Tibial nerve (tissue), 4 donors: ENCODE results near the gene DSTYK. TPM values are rescaled to one million over a fixed set of nuclear protein-coding genes. Genes with fewer than 3 reads are reported as not detected.

ENCODE experiments used
- DNase-seq, 2 donors: peaks; one replicate each; pipeline ENCODE4 v3.0.0-alpha.2; 2019; ENCODE audit warnings: low spot score in 2 of 2
- H3K27ac ChIP-seq, 4 donors: fragments of 200-600 bp; sonication (generic) in 3 of 4; one replicate each; pipeline ENCODE4 v1.5.1; 2017 to 2019; ENCODE audit warnings: mild to moderate bottlenecking in 1 of 4
- H3K27me3 ChIP-seq, 2 donors: fragments of 200-600 bp; sonication (generic) in 1 of 2; one replicate each; pipeline versions ENCODE4 v1.5.1 to v1.6.0; 2017 to 2019
- H3K36me3 ChIP-seq, 3 donors: fragments of 200-600 bp; sonication (generic); one replicate each; pipeline ENCODE4 v1.5.1; 2018 to 2019
- H3K4me1 ChIP-seq, 4 donors: fragments of 200-600 bp; sonication (generic) in 3 of 4; one replicate each; pipeline ENCODE4 v1.5.1; 2017 to 2019
- H3K4me3 ChIP-seq, 4 donors: fragments of 200-600 bp; sonication (generic) in 3 of 4; one replicate each; pipeline ENCODE4 v1.5.1; 2017 to 2019; ENCODE audit warnings: mild to moderate bottlenecking in 1 of 4, moderate library complexity in 1 of 4
- H3K9me3 ChIP-seq, 4 donors: fragments of 200-600 bp; sonication (generic) in 3 of 4; one replicate each; pipeline ENCODE4 v1.5.1; 2017 to 2019
- CTCF ChIP-seq, 5 experiments: fragments of 200-600 bp in 3 of 5; fragments of 450-650 bp in 2 of 5; sonication (generic) in 3 of 5; IDR thresholded peaks; one replicate each; pipeline ENCODE4 v1.5.1; 2016 to 2019; ENCODE audit warnings: antibody characterized with exemption in 5 of 5, mild to moderate bottlenecking in 3 of 5, moderate library complexity in 2 of 5
- EP300 ChIP-seq, 2 donors: sonication (generic); formaldehyde crosslinking; IDR thresholded peaks; one replicate each; pipeline ENCODE4 v1.6.1; 2017; ENCODE audit warnings: antibody characterized with exemption in 2 of 2, mild to moderate bottlenecking in 1 of 2
- POLR2A ChIP-seq, 2 donors: fragments of 450-650 bp; IDR thresholded peaks; one replicate each; pipeline ENCODE4 v1.6.1; 2017; ENCODE audit warnings: antibody characterized with exemption in 2 of 2, mild to moderate bottlenecking in 2 of 2, moderate library complexity in 2 of 2
- WGBS, 2 donors: methylation state at CpG; one replicate each; pipeline ENCODE4 v1.1.5; 2018; 5-methylcytosine and 5-hydroxymethylcytosine counted together
- total RNA-seq, 4 donors: library from RNA; depleted of rRNA; stranded (reverse); fragments of >200 nt; gene quantifications; one replicate each; pipeline ENCODE4 v1.1.0, GENCODE V29; 2016

The DSTYK gene
- total RNA-seq, 4 donors from 2014 or later, result 10.5 to 15.5 (median 14.1) TPM

- H3K27ac ChIP-seq, result no peak overlapping the region
- TF ChIP-seq CTCF (IDR thresholded peaks at IDR 0.05) (no peak), EP300 (IDR thresholded peaks at IDR 0.05) (no peak), POLR2A (IDR thresholded peaks at IDR 0.05) (no peak)
- H3K4me3 ChIP-seq, result no peak overlapping the region
- DNase-seq, result no peak
- peaks cover 0 to 11% (median 0%) of the 10 kb centered on the region in 3 donors for H3K36me3 ChIP-seq
- H3K4me1 ChIP-seq, result peaks cover 0 to 6% (median 1%) of the 10 kb centered on the region in 4 donors
- H3K27me3 ChIP-seq, result no peaks in the 10 kb centered on the region
- no peaks in the 10 kb centered on the region for H3K9me3 ChIP-seq
- WGBS, 2 donors, result 83 to 96% methylated on average over 6 of the region's 6 CpGs
Observed at GRCh38 chr1:205240118-205240517, 28.6 kb upstream of the DSTYK start.

GRCh38 chr1:205239078-205239477 lies 27.6 kb upstream of the DSTYK start:
- Histone ChIP-seq H3K9me3 (no peaks in the 10 kb centered on the region), H3K4me1 (peaks cover 0 to 12% (median 1%) of the 10 kb centered on the region in 4 donors), H3K27me3 (no peaks in the 10 kb centered on the region), H3K27ac (no peak overlapping the region), H3K4me3 (no peak overlapping the region), H3K36me3 (peaks cover 0 to 11% (median 0%) of the 10 kb centered on the region in 3 donors)
- no peak for DNase-seq
- TF ChIP-seq POLR2A (IDR thresholded peaks at IDR 0.05) (no peak), CTCF (IDR thresholded peaks at IDR 0.05) (no peak), EP300 (IDR thresholded peaks at IDR 0.05) (no peak)
- WGBS, 2 donors, result 43 to 76% methylated on average over 3 of the region's 3 CpGs

GRCh38 chr1:205237526-205238484 lies 26.3 kb upstream of the DSTYK start:
- 72 to 82% methylated on average over 12 of the region's 12 CpGs for WGBS, 2 donors
- DNase-seq, result no peak
- no peak overlapping the region for H3K4me3 ChIP-seq
- no peaks in the 10 kb centered on the region for H3K9me3 ChIP-seq
- TF ChIP-seq EP300 (IDR thresholded peaks at IDR 0.05) (no peak), POLR2A (IDR thresholded peaks at IDR 0.05) (no peak), CTCF (IDR thresholded peaks at IDR 0.05) (no peak)
- H3K27ac ChIP-seq, result no peak overlapping the region
- no peaks in the 10 kb centered on the region for H3K27me3 ChIP-seq
- H3K36me3 ChIP-seq, result peaks cover 0 to 11% (median 0%) of the 10 kb centered on the region in 3 donors
- H3K4me1 ChIP-seq, result peaks cover 0 to 12% (median 1%) of the 10 kb centered on the region in 4 donors

- H3K9me3 ChIP-seq, result no peaks in the 10 kb centered on the region
- H3K36me3 ChIP-seq, result peaks cover 0 to 10% (median 0%) of the 10 kb centered on the region in 3 donors
- TF ChIP-seq POLR2A (IDR thresholded peaks at IDR 0.05) (no peak), CTCF (IDR thresholded peaks at IDR 0.05) (no peak), EP300 (IDR thresholded peaks at IDR 0.05) (no peak)
- no peak overlapping the region for H3K27ac ChIP-seq
- peaks cover 0 to 12% (median 1%) of the 10 kb centered on the region in 4 donors for H3K4me1 ChIP-seq
- no peak overlapping the region for H3K4me3 ChIP-seq
- H3K27me3 ChIP-seq, result no peaks in the 10 kb centered on the region
- 65 to 78% methylated on average over 4 of the region's 4 CpGs for WGBS, 2 donors
- no peak for DNase-seq
Observed at GRCh38 chr1:205236951-205237475, 25.5 kb upstream of the DSTYK start.

GRCh38 chr1:205236526-205236925 lies 25.0 kb upstream of the DSTYK start:
- H3K4me1 ChIP-seq, result peaks cover 0 to 12% (median 1%) of the 10 kb centered on the region in 4 donors
- H3K36me3 ChIP-seq, result peaks cover 0 to 5% (median 0%) of the 10 kb centered on the region in 3 donors
- H3K27me3 ChIP-seq, result no peaks in the 10 kb centered on the region
- no peak overlapping the region for H3K4me3 ChIP-seq
- H3K9me3 ChIP-seq, result no peaks in the 10 kb centered on the region
- TF ChIP-seq EP300 (IDR thresholded peaks at IDR 0.05) (no peak), CTCF (IDR thresholded peaks at IDR 0.05) (no peak), POLR2A (IDR thresholded peaks at IDR 0.05) (no peak)
- no peak for DNase-seq
- WGBS, 2 donors, result 86 to 87% methylated on average over 8 of the region's 8 CpGs
- H3K27ac ChIP-seq, result no peak overlapping the region
